Measurements from ENCODE around the gene SCAI. TPM values are rescaled to one million over a fixed set of nuclear protein-coding genes. Genes with fewer than 3 reads are reported as not detected.

The SCAI gene
- total and polyA plus RNA-seq, 2 of the 4 experiments (the other 2 are of a cell fraction), result 3.6 to 14.5 TPM

DNA sequence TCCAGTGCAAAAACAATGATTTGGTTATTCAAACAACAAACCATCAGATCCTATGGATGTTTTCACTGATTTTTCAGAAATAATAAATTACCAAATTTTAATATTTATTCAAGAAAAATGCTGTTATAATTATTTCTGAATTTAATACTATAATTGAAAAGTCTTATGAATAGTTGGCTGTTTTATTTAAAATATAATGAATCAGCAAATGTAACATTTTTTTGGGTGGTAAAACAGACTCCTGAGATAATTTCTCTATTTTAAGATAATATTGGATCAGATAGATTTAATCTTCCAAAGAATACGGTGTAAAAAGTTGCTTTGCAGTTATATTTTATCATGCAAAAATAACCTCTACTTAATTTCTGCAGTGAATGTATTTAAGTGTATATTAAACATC lies 197.2 kb downstream of the SCAI start:
- H4K20me1 ChIP-seq (ENCODE audit: insufficient read depth, low read length), result no peaks in the 10 kb centered on the region
- no peak overlapping the region for H3K4me3 ChIP-seq (ENCODE audit: insufficient read depth, low read depth, low read length)
- DNase-seq (no peak), ATAC-seq (ENCODE audit: low read depth) (no peak)
- H3K4me2 ChIP-seq (ENCODE audit: low read depth, low read length), result no peak overlapping the region
- H3K56ac ChIP-seq (ENCODE audit: extremely low read depth, insufficient read depth, low read length), result no peak overlapping the region
- no peak overlapping the region for H3K4ac ChIP-seq (ENCODE audit: low read depth, low read length)
- H3K18ac ChIP-seq (ENCODE audit: low read depth, low read length), result no peak overlapping the region
- intact Hi-C loops (cut with micrococcal nuclease) (no loop called here), in situ Hi-C loops (cut with MboI; ENCODE audit: low sequenced_read_pairs) (no loop called here), dilution Hi-C loops (cut with HindIII; ENCODE audit: low sequenced_read_pairs, unreplicated experiment) (no loop called here)
- no peaks in the 10 kb centered on the region for H3K27me3 ChIP-seq (ENCODE audit: control insufficient read depth, insufficient read depth, low read length)
- ChIA-PET POLR2A (ENCODE audit: unreplicated experiment) (no interaction called here), CTCF (no interaction called here)
- no peaks in the 10 kb centered on the region for H3K9me1 ChIP-seq (ENCODE audit: insufficient read depth, low read length)
- no peak overlapping the region for H4K8ac ChIP-seq (ENCODE audit: low read depth in 2 of 2, low read length in 2 of 2)
- H4K91ac ChIP-seq (ENCODE audit: insufficient read depth, low read depth, low read length), result no peak overlapping the region
- no peak overlapping the region for H4K5ac ChIP-seq (ENCODE audit: low read depth, low read length)
- WGBS, 2 experiments (ENCODE audit: extremely low coverage in 2 of 2, insufficient read length in 1 of 2), result no CpG with 5 or more reads among the region's 1 CpG
- BruUV-seq (replicated peaks), result no TSS peak
- no peak overlapping the region for H3K23ac ChIP-seq (ENCODE audit: low read depth, low read length)
- H2AK5ac ChIP-seq (ENCODE audit: low read depth, low read length), result no peak overlapping the region
- no peak overlapping the region for H2AK9ac ChIP-seq (replicated peaks; ENCODE audit: low read depth, low read length, poor library complexity)
- H2BK20ac ChIP-seq (ENCODE audit: low read depth, low read length), result no peak overlapping the region
- H2AFZ ChIP-seq (replicated peaks; ENCODE audit: low read length, poor library complexity), result no peak overlapping the region
- no peak overlapping the region for H3K14ac ChIP-seq (replicated peaks; ENCODE audit: low read depth, low read length)
- no peak overlapping the region for H3K27ac ChIP-seq (ENCODE audit: insufficient read depth, low read length)
- TF ChIP-seq RFX5 (IDR thresholded peaks at IDR 0.05; ENCODE audit: low read depth, low read length), result no peak
- no peak overlapping the region for H2BK15ac ChIP-seq (ENCODE audit: low read depth, low read length)
- peaks cover 2% of the 10 kb centered on the region; the same call in 1 of the 2 replicates for H3K4me1 ChIP-seq (ENCODE audit: control insufficient read depth, insufficient read depth, low read length)
- no peak overlapping the region for H2BK120ac ChIP-seq (ENCODE audit: low read depth, low read length)
- no peaks in the 10 kb centered on the region for H3K9me3 ChIP-seq (ENCODE audit: control insufficient read depth, insufficient read depth, low read length)
- no peak overlapping the region for H2BK5ac ChIP-seq (ENCODE audit: low read depth, low read length, poor library complexity, severe bottlenecking)
- no peaks in the 10 kb centered on the region; the same call in 1 of the 2 replicates for H3K36me3 ChIP-seq (ENCODE audit: control insufficient read depth, insufficient read depth, low read length)
- H3K79me1 ChIP-seq (ENCODE audit: low read depth in 1 of 2, low read length in 2 of 2), result peaks cover 0 to 3% of the 10 kb centered on the region in 2 experiments; a peak in 1 of 4 replicates
- no peak overlapping the region for H3K9ac ChIP-seq (ENCODE audit: low read depth, low read length)
